ENCODE results near the gene IL32.

IL32 gene

GRCh38 chr16:3026609-3027488 lies 38.6 kb upstream of the IL32 start:
- no peak for DNase-seq (ENCODE audit: low read depth, low spot score)

GRCh38 chr16:3027489-3027795 lies 38.0 kb upstream of the IL32 start:
- no peak for DNase-seq (ENCODE audit: low read depth, low spot score)
- H3K4me3 ChIP-seq (ENCODE audit: low read length) = no peak overlapping the region

More at GRCh38 chr16:3026609-3027488, 38.6 kb upstream of the IL32 start:
- H3K4me3 ChIP-seq (ENCODE audit: low read length) = no peak overlapping the region

- H3K4me3 ChIP-seq (ENCODE audit: low read length) = no peak overlapping the region
- DNase-seq (ENCODE audit: low read depth, low spot score) = peak; percentile 77
Measured at GRCh38 chr16:3027983-3028715, 37.3 kb upstream of the IL32 start.

- no peak overlapping the region for H3K4me3 ChIP-seq (ENCODE audit: low read length)
- DNase-seq (ENCODE audit: low read depth, low spot score) = no peak
Measured at GRCh38 chr16:3028716-3029319, 36.6 kb upstream of the IL32 start.

GRCh38 chr16:3029491-3030221 lies 35.8 kb upstream of the IL32 start:
- no peak for DNase-seq (ENCODE audit: low read depth, low spot score)
- H3K4me3 ChIP-seq (ENCODE audit: low read length) = no peak overlapping the region

- H3K4me3 ChIP-seq (ENCODE audit: low read length) = no peak overlapping the region
- no peak for DNase-seq (ENCODE audit: low read depth, low spot score)
Measured at GRCh38 chr16:3030222-3031212, 34.9 kb upstream of the IL32 start.

- no peak overlapping the region for H3K4me3 ChIP-seq (ENCODE audit: low read length)
- DNase-seq (ENCODE audit: low read depth, low spot score) = no peak
Measured at GRCh38 chr16:3032624-3033023, 32.8 kb upstream of the IL32 start.

GRCh38 chr16:3035289-3035971 lies 30.0 kb upstream of the IL32 start:
- no peak for DNase-seq (ENCODE audit: low read depth, low spot score)
- H3K4me3 ChIP-seq (ENCODE audit: low read length) = no peak overlapping the region

GRCh38 chr16:3035972-3036725 lies 29.3 kb upstream of the IL32 start:
- no peak for DNase-seq (ENCODE audit: low read depth, low spot score)
- no peak overlapping the region for H3K4me3 ChIP-seq (ENCODE audit: low read length)

GRCh38 chr16:3036726-3037315 lies 28.6 kb upstream of the IL32 start, which contains the start of gene BICDL2:
BICDL2 (minus strand) TSS chr16:3036944; CDS start chr16:3035496, 1,448 bp downstream.
- DNase-seq (ENCODE audit: low read depth, low spot score) = no peak
- no peak within 1 kb of the TSS for H3K4me3 ChIP-seq (ENCODE audit: low read length)

- H3K4me3 ChIP-seq (ENCODE audit: low read length) = no peak overlapping the region
- DNase-seq (ENCODE audit: low read depth, low spot score) = no peak
Measured at GRCh38 chr16:3038256-3038655, 27.2 kb upstream of the IL32 start.

- no peak overlapping the region for H3K4me3 ChIP-seq (ENCODE audit: low read length)
- DNase-seq (ENCODE audit: low read depth, low spot score) = no peak
Measured at GRCh38 chr16:3038896-3039295, 26.5 kb upstream of the IL32 start.

GRCh38 chr16:3042376-3042775 lies 23.1 kb upstream of the IL32 start:
- H3K4me3 ChIP-seq (ENCODE audit: low read length) = no peak overlapping the region
- DNase-seq (ENCODE audit: low read depth, low spot score) = no peak

GRCh38 chr16:3044708-3045107 lies 20.7 kb upstream of the IL32 start:
- H3K4me3 ChIP-seq (ENCODE audit: low read length) = no peak overlapping the region
- DNase-seq (ENCODE audit: low read depth, low spot score) = no peak

GRCh38 chr16:3045758-3046640 lies 19.4 kb upstream of the IL32 start, which contains the start of gene MMP25:
MMP25 (plus strand) TSS chr16:3046561; CDS start chr16:3046918, 357 bp downstream.
- no peak for DNase-seq (ENCODE audit: low read depth, low spot score)
- H3K4me3 ChIP-seq (ENCODE audit: low read length) = peak within 1 kb of the TSS; percentile 50

Measured in Jurkat, Clone E6-1 (cell line).